NCI-H2029 (cell line): ENCODE results near the gene BSDC1.
A peak's percentile ranks its signal among the peaks of the same experiment; 100 is the strongest.

Experiments used
- DNase-seq: peaks from one replicate; lab custom pipeline; 2025; lab: John Stamatoyannopoulos, UW

BSDC1 gene

DNA sequence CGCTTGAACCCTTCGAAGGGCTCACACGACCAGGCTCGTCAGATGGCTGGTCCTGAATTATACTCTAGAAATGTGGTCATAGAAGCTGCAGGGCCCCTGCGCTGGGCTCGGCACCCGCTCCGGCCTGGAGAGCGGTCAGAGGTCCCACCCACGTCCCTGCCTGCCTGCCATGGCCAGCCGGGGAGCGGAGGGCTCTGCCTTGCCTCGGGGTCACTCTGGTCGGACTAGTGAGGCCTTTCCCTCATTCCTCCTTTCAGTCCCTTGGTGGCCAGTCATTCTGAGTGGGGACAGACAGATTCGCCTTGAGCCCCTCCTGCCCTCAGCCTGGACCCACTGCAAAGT, 57.7 kb downstream of the BSDC1 start:
- no peak for DNase-seq

DNA sequence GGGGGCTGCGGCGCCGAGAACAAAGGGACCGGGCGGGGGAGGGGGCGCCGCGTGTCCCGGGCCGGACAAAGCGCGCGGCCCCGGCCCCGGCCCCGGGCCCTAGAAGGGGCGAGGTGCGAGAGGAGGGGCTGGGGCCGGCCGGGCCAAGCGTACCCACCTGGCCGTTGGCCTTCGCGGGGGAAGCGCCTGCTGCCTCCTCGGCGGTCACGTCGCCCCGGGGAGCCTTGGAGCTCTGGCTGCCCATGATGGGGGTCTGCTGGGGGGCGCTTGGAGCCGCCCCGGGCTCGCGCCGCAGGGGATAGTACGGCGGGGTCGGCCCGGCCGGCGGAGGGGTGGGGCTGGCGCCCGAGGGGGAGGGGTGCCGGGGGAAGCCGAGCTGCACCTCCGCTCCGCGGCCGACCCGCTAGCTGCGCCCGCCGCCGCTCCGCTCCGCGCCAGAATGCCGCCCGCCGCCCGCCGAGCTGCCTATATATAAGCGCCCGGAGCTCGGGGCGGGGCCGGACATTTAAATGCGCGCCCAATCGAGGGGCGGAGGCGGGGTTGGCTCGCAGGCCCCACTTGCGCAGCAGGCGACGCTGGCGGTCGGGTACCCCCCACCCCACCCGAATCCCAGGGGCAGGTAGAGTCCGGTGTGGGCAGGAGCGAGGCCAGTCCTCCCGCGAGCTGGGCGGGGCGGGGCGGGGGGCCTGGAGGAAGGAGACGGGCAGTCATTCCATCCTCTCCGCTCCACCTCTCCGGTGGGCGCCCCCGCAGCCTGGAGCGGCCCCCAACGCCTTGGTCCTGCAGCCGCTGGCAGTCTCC, 58.3 kb downstream of the BSDC1 start, which contains the start of gene MARCKSL1:
Gene MARCKSL1 (minus strand): TSS at position 444 of the 801 bp plus-strand sequence. CDS start 200 bp downstream, at position 244.
- DNase-seq = peak; percentile 62

DNA sequence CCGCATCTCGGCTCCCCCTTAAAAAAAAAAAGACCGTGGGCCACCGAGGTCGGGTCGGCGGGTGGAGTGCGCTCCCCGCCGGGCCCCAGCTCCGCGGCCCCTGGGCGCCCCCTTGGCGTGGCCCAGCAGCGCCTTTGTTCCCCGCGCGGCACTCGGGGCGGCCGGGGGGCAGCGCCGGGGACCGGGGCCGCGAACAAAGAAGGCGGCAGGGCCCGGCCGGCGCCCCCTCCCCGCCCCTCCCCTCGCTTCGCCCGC, 58.8 kb downstream of the BSDC1 start:
- DNase-seq = no peak

DNA sequence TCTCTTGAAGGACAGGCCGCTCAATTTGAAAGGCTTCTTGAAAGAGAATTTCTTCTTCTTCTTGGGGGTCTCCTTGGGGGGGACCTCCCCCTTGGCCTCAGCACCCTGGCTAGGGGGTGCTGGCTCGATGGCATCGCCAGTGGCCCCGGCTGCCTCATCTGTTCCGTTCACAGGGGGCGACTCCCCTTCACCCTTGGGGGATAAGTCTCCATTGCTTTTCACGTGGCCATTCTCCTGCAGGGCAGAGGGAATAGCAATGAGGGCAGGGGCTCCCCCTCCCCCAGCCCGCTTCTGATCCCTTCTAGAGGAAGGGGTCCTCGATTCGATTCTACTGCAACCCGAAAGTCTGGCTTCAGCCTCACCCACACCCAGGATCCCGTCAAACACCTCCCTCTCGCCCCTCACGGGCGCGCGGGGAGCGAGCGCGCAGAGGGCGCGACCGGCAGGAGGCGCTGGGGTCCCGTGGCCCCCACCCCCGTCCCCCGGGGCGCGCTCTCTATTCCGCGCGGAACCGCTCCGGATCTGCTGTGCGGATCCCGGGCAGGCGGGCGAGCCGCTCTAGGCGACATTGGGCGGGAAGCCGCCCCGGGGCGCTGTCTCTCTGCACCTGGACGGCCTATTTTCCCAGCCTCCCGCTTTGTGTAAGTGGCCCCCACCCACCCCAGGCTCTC, 59.2 kb downstream of the BSDC1 start:
- DNase-seq = peak; percentile 22

DNA sequence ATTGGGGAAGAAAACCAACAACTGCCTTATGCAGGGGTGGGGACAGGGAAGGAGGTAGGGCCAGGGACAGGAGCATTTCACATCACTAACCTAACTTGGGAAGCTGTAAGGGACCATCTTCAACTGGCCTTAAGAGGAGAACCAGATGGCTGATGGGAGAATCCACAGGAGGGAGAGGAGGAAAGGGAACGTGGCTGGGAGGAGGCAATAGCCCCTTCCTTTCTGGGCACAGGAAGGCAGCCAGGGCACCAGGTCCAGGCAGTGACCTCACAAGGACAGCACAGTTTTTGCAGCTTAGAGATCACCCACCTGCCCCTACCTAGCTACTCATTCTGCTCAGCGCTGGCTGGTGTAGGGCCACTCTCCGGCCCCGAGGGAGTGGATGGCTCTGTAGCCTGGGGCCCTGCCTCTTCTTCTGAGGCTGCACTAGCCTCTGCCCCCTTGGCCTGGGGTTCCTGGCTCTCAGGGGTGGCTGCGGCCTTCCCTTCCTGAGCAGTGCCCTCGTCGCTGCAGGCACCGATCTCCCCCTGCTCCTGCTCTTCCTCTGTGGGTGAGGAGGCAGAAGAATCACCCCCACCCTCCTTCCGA, 59.9 kb downstream of the BSDC1 start:
- no peak for DNase-seq

DNA sequence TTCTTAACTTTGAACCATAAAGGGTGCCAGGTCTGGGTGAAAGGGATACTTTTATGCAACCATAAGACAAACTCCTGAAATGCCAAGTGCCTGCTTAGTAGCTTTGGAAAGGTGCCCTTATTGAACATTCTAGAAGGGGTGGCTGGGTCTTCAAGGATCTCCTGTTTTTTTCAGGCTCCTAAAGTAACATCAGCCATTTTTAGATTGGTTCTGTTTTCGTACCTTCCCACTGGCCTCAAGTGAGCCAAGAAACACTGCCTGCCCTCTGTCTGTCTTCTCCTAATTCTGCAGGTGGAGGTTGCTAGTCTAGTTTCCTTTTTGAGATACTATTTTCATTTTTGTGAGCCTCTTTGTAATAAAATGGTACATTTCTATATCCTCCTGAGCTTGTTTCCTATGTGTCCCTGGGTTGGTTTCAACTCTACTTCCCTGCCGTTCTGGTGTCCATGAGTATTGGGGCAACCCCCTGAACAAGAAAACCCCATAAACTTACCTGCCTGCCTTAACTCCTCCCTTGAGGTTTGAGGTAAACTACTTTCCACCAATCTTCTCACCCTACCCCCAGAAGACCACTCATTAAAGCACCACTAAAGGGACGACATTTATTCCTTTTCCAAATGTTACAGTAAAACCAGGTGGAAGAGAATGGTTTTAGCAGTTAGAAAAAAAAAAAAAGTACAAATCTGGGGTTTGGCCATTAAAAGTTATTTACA, 60.8 kb downstream of the BSDC1 start:
- no peak for DNase-seq

DNA sequence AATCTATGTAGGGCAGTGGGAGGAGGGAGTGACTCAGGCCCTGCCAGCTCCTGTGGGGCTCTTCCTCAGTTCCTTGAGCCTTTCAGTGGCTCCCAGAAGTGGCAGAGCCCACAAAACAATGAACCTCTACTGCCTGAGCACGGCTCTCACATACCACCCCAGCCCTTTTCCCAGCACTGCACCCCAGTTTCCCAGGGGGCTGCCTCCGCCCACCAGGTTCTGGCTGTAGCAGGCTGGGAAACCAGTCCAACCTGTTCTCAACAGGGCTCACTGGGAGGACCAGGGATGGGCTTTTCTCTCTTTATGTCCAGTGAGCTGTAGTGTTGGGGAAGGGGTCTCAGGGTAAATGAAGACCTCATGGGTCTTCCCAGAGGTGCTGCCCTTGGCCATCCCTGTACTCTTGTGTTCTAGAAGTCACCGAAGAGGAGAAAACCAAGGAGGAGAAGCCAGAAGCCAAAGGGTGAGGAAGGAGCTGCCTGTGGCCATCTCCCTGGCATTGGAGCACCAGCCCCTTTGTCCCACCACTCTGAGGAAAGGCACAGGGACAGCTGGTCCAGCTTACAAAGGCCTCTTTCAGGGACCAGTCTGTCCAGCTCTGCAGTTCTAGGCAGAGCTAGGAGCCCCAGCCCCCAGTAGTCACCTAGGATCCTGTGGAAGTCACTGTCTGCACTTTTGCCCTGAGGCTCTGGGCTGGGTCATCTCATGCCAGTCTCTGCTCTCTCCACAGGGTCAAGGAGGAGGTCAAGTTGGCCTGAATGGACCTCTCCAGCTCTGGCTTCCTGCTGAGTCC, 61.8 kb downstream of the BSDC1 start:
- DNase-seq = no peak

DNA sequence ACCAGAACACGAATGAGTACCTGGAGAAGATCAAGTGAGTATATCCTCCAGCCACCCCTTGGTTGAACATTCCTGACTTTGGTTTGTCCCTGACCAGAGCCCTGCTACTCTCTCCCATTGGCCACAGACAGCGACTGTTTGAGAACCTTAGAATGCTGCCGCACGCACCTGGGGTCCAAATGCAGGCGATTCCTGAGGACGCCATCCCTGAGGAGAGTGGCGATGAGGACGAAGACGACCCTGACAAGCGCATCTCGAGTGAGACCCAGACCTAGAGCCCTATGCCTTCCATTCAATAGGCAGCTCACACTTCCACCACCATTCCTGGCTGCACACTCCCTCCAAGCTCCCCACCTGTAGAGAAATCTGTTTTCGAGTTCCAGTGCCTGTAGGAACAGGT, 62.7 kb downstream of the BSDC1 start:
- no peak for DNase-seq

DNA sequence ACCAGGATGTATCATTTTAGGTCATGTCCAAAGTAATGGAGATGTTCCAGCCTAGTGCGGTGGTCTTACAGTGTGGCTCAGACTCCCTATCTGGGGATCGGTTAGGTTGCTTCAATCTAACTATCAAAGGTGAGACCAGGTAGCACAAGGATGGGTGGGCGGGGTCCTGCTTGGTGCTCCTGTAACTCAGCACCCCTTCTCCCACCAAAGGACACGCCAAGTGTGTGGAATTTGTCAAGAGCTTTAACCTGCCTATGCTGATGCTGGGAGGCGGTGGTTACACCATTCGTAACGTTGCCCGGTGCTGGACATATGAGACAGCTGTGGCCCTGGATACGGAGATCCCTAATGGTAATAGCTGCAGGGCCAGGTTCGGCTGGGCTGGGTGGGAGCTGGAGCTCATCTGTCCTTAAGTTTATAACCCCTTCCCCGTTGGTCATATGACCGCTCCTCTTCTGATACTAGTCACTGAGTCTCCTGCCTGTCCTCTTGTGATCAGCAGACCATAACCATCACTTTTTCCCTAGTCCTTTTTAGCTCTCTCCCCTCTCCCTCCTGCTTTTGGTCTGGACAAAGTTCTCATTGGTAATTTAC, 63.6 kb downstream of the BSDC1 start:
- DNase-seq = no peak

DNA sequence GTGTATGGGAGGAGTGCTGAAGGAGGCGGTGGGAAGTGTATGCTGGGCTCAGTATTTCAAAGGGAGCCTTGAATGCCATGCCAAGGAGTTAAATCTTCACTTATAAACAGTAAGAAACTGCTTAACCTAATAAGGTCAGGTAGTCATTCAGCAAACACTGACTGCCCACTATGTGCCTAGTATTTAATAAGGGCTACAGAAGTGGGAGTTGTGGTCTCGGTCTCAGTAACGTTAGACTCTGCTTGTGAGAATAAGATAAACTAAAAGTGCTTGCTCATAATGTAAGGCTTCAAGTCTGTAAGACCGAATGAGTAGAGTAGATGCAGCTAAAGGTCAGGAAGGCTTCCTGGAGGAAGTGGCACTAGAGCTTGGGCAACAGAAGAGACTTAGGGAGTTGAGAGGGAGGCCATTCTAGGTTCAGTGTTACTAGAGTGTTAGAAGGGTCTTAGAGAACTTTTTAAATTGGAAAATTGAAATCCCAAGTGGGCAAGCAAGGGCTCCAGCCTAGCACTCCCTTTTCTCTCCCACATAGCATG, 64.2 kb downstream of the BSDC1 start:
- no peak for DNase-seq

DNA sequence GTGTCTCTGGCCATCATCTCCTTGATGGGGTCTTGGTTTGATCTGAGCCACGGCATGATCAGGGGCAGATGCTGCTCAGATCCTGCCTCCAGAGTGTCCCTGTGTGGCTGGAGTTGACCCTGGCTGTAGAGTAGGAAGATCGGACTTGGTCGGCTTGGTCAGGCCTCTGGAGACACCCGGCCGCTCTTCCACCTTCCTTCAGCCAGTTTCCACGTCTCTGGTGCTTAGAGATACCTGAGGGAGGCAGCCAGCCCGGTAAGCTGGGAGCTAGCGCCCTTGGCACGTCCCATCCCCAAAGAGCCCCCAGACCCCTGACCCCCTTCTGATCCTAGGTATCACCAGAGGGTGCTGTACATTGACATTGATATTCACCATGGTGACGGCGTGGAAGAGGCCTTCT, 67.0 kb downstream of the BSDC1 start:
- DNase-seq = no peak

DNA sequence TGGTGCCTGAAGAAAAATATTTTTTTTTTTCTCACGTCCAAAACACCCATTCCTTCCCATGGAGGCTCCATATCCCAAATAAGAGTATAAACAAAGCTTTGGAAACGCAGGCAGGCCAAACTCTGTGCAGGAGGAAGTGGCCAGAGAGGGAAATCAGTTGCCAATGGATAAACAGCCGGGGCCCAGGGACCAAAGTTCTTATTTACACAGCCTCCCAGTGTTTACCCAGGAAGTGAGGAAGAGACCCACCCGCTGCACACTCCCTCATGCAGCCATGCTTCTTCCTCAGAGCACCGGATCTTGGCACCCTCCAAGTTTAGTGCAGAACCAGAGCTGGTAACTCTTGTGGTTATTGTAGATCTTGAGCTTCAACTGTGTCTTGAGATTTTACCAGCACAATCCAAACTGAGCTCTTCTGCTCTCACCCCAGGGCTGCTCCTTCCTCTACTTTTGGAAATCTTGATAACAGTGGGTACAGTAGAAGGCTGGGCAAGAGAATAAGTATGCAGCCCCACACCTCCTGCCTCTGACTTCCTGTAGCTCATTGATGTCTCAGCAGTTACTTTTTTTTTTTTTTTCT, 72.4 kb downstream of the BSDC1 start:
- peak; percentile 16 for DNase-seq

DNA sequence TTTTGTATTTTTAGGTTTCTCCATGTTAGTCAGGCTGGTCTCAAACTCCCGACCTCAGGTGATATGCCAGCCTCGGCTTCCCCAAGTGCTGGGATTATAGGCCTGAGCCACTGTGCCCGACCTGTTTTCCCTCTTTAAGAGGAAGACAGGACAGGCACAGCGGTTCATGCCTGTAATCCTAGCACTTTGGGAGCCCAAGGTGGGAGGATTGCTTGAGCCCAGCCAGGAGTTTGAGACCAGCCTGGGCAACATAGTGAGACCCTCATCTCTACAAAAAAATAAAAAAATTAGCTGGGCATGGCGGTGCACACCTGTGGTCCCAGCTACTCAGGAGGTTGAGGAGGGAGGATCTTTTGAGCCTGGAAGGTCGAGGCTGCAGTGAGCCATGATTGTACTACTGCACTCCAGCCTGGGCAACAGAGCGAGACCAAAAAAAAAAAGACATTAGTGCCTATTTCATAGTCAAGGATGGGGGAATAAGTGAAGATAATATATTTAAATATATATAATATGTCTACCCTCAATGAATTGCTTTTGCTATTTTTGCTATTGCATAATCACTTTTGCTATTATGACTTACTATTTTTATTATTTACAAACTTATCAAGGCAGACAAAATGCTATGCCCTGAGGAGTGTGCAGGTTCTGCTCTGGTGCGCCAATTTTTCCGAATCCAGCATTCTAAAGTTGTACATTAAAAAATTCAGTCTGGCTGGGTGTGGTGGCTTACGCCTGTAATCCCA, 75.9 kb downstream of the BSDC1 start:
- no peak for DNase-seq

DNA sequence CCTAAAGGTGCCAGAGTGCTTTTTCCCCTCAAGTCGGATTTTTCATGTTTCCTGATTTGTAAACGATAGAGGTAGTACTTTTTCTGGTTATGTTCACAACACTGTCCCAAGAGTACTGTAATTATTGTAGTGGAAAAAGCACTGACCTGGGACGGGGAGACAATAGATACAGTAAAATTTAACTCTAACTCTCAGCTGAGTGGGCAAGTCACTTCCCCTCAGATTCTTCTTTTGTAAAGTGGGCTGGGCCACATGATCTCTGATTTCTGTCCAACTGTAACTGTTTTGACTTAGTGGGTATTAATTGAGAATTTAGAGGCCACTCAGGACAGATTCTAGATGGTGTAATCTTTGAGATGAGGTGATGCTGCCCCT, 77.4 kb downstream of the BSDC1 start:
- DNase-seq = no peak
